Measurements from ENCODE around the gene RASSF8. TPM values are rescaled to one million over a fixed set of nuclear protein-coding genes. Genes with fewer than 3 reads are reported as not detected.

The RASSF8 gene
- total RNA-seq, 1 experiment from 2014 or later: 9.2 TPM

- ChIA-PET CTCF (no interaction called here), POLR2A (no interaction called here), RAD21 (ENCODE audit: low non-redundant PET in 1 of 2, low total read pairs in 2 of 2, uncharacterized antibody in 2 of 2, unreplicated experiment in 2 of 2) (no interaction called here)
- DNase-seq (ENCODE audit: low read depth, low spot score) (no peak), ATAC-seq (no peak)
- intact Hi-C loops (cut with micrococcal nuclease): loop anchor here (10.0 kb wide), 1 partner anchor 426 kb away; no protein-coding TSS in a partner anchor
- no peak overlapping the region for H3K9ac ChIP-seq (ENCODE audit: low read length)
- BruUV-seq (replicated peaks): no TSS peak
- H3K79me2 ChIP-seq (ENCODE audit: insufficient read depth, low read length): no peaks in the 10 kb centered on the region
- no peak overlapping the region for H3K4me3 ChIP-seq (replicated peaks in 1 of 2; ENCODE audit: low read depth in 1 of 2, low read length in 2 of 2)
- H3K9me2 ChIP-seq (ENCODE audit: insufficient read depth): no peaks in the 10 kb centered on the region
- H3K27ac ChIP-seq (ENCODE audit: low read depth, low read length): no peak overlapping the region; the same call in 1 of the 2 replicates
- H4K20me1 ChIP-seq (ENCODE audit: insufficient read depth): no peaks in the 10 kb centered on the region
- H3K36me3 ChIP-seq (ENCODE audit: control insufficient read depth in 1 of 2, insufficient read depth in 2 of 2, low read length in 2 of 2): no peaks in the 10 kb centered on the region
- no peaks in the 10 kb centered on the region for H3K9me3 ChIP-seq (ENCODE audit: control insufficient read depth in 1 of 2, insufficient read depth in 1 of 2, low read depth in 1 of 2, low read length in 2 of 2)
- H3K4me1 ChIP-seq (ENCODE audit: control insufficient read depth in 1 of 2, insufficient read depth in 2 of 2, low read length in 2 of 2): peaks cover 3 to 14% of the 10 kb centered on the region in 2 experiments; a peak in 2 of 4 replicates
- no peak overlapping the region for H3K4me2 ChIP-seq (ENCODE audit: low read length)
- H2AFZ ChIP-seq (ENCODE audit: low read depth, low read length, poor library complexity, severe bottlenecking): no peak overlapping the region
- no peak for TF ChIP-seq ZNF274 (IDR thresholded peaks at IDR 0.05; ENCODE audit: low read depth, low read length)
- no peak for TF ChIP-seq MAX (IDR thresholded peaks at IDR 0.05)
- no peak for TF ChIP-seq ATF3 (IDR thresholded peaks at IDR 0.05)
- no peak for TF ChIP-seq TCF7L2 (IDR thresholded peaks at IDR 0.05; ENCODE audit: borderline replicate concordance, extremely low read depth, insufficient read depth, insufficient read length)
- no peak for TF ChIP-seq EZH2phosphoT487 (IDR thresholded peaks at IDR 0.05; ENCODE audit: borderline replicate concordance)
- no peak for TF ChIP-seq YY1 (IDR thresholded peaks at IDR 0.05; ENCODE audit: extremely low read depth, insufficient replicate concordance, low read depth, low read length)
- TF ChIP-seq, protein P1, sequence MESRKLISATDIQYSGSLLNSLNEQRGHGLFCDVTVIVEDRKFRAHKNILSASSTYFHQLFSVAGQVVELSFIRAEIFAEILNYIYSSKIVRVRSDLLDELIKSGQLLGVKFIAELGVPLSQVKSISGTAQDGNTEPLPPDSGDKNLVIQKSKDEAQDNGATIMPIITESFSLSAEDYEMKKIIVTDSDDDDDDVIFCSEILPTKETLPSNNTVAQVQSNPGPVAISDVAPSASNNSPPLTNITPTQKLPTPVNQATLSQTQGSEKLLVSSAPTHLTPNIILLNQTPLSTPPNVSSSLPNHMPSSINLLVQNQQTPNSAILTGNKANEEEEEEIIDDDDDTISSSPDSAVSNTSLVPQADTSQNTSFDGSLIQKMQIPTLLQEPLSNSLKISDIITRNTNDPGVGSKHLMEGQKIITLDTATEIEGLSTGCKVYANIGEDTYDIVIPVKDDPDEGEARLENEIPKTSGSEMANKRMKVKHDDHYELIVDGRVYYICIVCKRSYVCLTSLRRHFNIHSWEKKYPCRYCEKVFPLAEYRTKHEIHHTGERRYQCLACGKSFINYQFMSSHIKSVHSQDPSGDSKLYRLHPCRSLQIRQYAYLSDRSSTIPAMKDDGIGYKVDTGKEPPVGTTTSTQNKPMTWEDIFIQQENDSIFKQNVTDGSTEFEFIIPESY (IDR thresholded peaks at IDR 0.05; ENCODE audit: extremely low read depth, insufficient replicate concordance, low read length): no peak
- TF ChIP-seq, protein P2, sequence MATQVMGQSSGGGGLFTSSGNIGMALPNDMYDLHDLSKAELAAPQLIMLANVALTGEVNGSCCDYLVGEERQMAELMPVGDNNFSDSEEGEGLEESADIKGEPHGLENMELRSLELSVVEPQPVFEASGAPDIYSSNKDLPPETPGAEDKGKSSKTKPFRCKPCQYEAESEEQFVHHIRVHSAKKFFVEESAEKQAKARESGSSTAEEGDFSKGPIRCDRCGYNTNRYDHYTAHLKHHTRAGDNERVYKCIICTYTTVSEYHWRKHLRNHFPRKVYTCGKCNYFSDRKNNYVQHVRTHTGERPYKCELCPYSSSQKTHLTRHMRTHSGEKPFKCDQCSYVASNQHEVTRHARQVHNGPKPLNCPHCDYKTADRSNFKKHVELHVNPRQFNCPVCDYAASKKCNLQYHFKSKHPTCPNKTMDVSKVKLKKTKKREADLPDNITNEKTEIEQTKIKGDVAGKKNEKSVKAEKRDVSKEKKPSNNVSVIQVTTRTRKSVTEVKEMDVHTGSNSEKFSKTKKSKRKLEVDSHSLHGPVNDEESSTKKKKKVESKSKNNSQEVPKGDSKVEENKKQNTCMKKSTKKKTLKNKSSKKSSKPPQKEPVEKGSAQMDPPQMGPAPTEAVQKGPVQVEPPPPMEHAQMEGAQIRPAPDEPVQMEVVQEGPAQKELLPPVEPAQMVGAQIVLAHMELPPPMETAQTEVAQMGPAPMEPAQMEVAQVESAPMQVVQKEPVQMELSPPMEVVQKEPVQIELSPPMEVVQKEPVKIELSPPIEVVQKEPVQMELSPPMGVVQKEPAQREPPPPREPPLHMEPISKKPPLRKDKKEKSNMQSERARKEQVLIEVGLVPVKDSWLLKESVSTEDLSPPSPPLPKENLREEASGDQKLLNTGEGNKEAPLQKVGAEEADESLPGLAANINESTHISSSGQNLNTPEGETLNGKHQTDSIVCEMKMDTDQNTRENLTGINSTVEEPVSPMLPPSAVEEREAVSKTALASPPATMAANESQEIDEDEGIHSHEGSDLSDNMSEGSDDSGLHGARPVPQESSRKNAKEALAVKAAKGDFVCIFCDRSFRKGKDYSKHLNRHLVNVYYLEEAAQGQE (IDR thresholded peaks at IDR 0.05; ENCODE audit: low read depth): no peak
- TF ChIP-seq POLR2A (IDR thresholded peaks at IDR 0.05; ENCODE audit: borderline replicate concordance, extremely low read depth, insufficient read depth, insufficient read length): no peak
- no peak for TF ChIP-seq RAD21 (IDR thresholded peaks at IDR 0.05; ENCODE audit: low read depth)
- TF ChIP-seq CBX3 (IDR thresholded peaks at IDR 0.05; ENCODE audit: low read depth): no peak
- no peak for TF ChIP-seq FOSL1 (IDR thresholded peaks at IDR 0.05; ENCODE audit: low read depth)
- no peak for TF ChIP-seq POLR2AphosphoS5 (IDR thresholded peaks at IDR 0.05; ENCODE audit: low read depth, low read length)
- no peaks in the 10 kb centered on the region for H3K27me3 ChIP-seq (ENCODE audit: insufficient read depth, low read length)
These were observed 51.9 kb downstream of the RASSF8 start for GRCh38 chr12:26010293-26010821.

All from HCT116 (cell line).